Aorta (tissue), 5 donors: Measurements from ENCODE around the gene CCSER1. TPM values are rescaled to one million over a fixed set of nuclear protein-coding genes. Genes with fewer than 3 reads are reported as not detected.
"Not testable (repeated sequence)": the region's sequence is repeated elsewhere in the genome, so short reads cannot be mapped to it uniquely, and the experiment has no call there.

Source experiments
- ATAC-seq: fragments of 200-7000 bp; cut with Tn5 transposase; one replicate; pipeline ENCODE4 v1.9.1; 2022; ENCODE audit warnings: moderate library complexity; ENCODE audit not compliant: low FRiP score
- DNase-seq, 2 donors: peaks; one replicate each; pipeline ENCODE4 v3.0.0-alpha.2; 2020
- H3K27ac ChIP-seq, 2 donors: one replicate each; pipeline ENCODE4 v1.5.1; 2013; ENCODE audit warnings: low read length in 2 of 2, mild to moderate bottlenecking in 2 of 2, moderate library complexity in 2 of 2, control low read depth in 1 of 2, inconsistent platforms in 1 of 2, low read depth in 1 of 2
- H3K27me3 ChIP-seq, 2 donors: one replicate each; pipeline ENCODE4 v1.6.1; 2013; ENCODE audit warnings: control low read depth in 1 of 2, low read length in 1 of 2, mild to moderate bottlenecking in 1 of 2, moderate library complexity in 1 of 2; ENCODE audit not compliant: insufficient read depth in 2 of 2, control insufficient read depth in 1 of 2
- H3K36me3 ChIP-seq, 2 donors: one replicate each; pipeline ENCODE4 v1.6.1; 2013; ENCODE audit warnings: control low read depth in 1 of 2, low read length in 1 of 2, mild to moderate bottlenecking in 1 of 2; ENCODE audit not compliant: insufficient read depth in 2 of 2, control insufficient read depth in 1 of 2
- H3K4me1 ChIP-seq, 2 donors: one replicate each; pipeline ENCODE4 v1.6.1; 2013; ENCODE audit warnings: low read length in 2 of 2, control low read depth in 1 of 2, mild to moderate bottlenecking in 1 of 2, moderate library complexity in 1 of 2; ENCODE audit not compliant: insufficient read depth in 2 of 2, control insufficient read depth in 1 of 2
- H3K4me3 ChIP-seq, 2 donors: one replicate each; pipeline ENCODE4 v1.5.1; 2013; ENCODE audit warnings: low read length in 2 of 2, control low read depth in 1 of 2, mild to moderate bottlenecking in 1 of 2
- H3K9me3 ChIP-seq: one replicate; pipeline ENCODE4 v1.6.1; 2013; ENCODE audit warnings: mild to moderate bottlenecking, low read length; ENCODE audit not compliant: control insufficient read depth
- WGBS, 2 donors: extraction: QIAGEN DNeasy Blood & Tissue Kit; methylation state at CpG; one replicate each; pipeline ENCODE4 v1.1.7; 2013; 5-methylcytosine and 5-hydroxymethylcytosine counted together
- intact Hi-C, 2 donors: fragments of 100-400 bp; cut with DNase I; formaldehyde crosslinking; loops; one replicate each; pipeline versions ENCODE4 v1.14.2 to v1.15.0; 2022
- polyA plus RNA-seq, 2 donors: library from polyadenylated mRNA; stranded (reverse); fragments of 200-250 nt; gene quantifications; one replicate each; pipeline ENCODE4 v1.2.3, GENCODE V29; 2013
- total RNA-seq, 2 donors: library from RNA; stranded (reverse); fragmentation: NEBNext Ultra II Directional; extraction: Animal tissue kit (Norgen Biotek cat#: 25700); gene quantifications; one replicate each; pipeline ENCODE4 v1.2.1, GENCODE V29; 2021
- donor health status: healthy with polysubstance abuse.
- donor health status: Bipolar disorder and iron deficiency.
- donor health status: DM: no; HTN: no; CAD: no.
- donor health status: DM: no; HTN: no; CAD: no.
- donor health status: DM: yes; HTN: yes; CAD: no.

Gene CCSER1
- total and polyA plus RNA-seq, 4 donors: 2.0 to 9.5 (median 9.3) TPM; not detected in 1

DNA sequence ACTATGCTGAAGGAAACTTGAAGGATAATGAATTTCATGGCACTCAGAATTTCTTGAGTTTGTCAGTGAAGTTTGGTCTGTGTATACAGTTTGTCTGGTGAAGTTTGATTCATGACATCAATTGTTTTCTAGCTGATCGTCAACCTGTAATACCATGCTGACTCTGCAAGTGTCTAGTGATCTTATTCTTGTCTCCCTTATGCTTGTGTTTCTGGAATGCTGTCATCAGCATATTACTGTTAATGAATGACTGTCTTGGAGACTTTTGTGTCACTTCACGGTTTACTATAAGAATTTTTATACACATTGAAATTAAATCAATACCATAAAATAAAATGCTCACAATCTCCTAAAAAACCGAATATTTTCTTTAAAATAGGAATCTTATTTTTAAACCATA, 779.0 kb downstream of the CCSER1 start:
- no peaks in the 10 kb centered on the region for H3K4me1 ChIP-seq
- ATAC-seq (no peak), DNase-seq (no peak)
- no peaks in the 10 kb centered on the region for H3K9me3 ChIP-seq
- H3K27ac ChIP-seq: no peak overlapping the region
- WGBS, 2 donors: 37 to 54% methylated on average over 3 of the region's 3 CpGs
- no peak overlapping the region for H3K4me3 ChIP-seq
- no peaks in the 10 kb centered on the region for H3K27me3 ChIP-seq
- no peaks in the 10 kb centered on the region for H3K36me3 ChIP-seq
- intact Hi-C loops: no loop called here

DNA sequence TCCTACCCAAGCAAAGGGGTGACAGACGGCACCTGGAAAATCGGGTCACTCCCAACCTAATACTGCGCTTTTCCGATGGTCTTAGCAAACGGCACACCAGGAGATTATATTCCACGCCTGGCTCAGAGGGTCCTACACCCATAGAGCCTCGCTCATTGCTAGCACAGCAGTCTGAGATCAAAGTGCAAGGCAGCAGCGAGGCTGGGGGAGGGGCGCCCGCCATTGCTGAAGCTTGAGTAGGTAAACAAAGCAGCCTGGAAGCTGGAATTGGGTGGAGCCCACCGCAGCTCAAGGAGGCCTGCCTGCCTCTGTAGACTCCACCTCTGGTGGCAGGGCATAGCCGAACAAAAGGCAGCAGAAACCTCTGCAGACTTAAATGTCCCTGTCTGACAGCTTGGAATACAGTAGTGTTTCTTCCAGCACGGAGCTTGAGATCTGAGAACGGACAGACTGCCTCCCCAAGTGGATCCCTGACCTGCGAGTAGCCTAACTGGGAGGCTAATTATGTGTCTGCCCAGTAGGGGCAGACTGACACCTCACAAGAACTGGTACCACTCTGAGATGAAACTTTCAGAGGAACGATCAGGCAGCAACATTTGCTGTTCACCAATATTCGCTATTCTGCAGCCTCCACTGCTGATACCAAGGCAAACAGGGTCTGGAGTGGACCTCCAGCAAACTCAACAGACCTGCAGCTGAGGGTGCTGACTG, 784.7 kb downstream of the CCSER1 start:
- H3K27ac ChIP-seq, ATAC-seq, H3K9me3 ChIP-seq, H3K4me3 ChIP-seq, H3K36me3 ChIP-seq, H3K4me1 ChIP-seq, DNase-seq, intact Hi-C loops, H3K27me3 ChIP-seq: not testable (repeated sequence)
- 92 to 94% methylated on average over 17 of the region's 17 CpGs for WGBS, 2 donors

DNA sequence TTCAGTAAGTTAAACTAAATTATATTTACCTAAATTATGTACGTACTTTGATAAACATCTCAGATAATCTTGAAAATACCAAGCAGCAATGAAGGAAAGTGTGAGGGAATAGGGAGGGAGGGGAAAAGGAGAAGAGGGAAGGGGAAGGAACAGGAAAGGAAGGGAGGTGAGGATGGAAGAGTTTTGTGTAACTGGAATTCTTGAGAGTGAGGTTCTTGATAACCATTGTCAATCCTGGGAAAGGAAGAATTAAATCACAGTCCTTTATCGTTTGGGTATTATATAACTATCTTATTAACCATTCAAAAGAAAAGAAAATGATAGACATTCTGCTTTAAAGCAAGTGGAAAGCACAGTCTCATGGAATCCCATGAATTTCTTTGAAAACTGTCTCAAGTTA, 795.0 kb downstream of the CCSER1 start:
- Histone ChIP-seq H3K4me3 (no peak overlapping the region), H3K27ac (no peak overlapping the region), H3K36me3 (no peaks in the 10 kb centered on the region), H3K27me3 (no peaks in the 10 kb centered on the region), H3K9me3 (no peaks in the 10 kb centered on the region), H3K4me1 (no peaks in the 10 kb centered on the region)
- no peak for ATAC-seq
- intact Hi-C loops: no loop called here
- no peak for DNase-seq
- WGBS, 2 donors: 82 to 83% methylated on average over 2 of the region's 2 CpGs

DNA sequence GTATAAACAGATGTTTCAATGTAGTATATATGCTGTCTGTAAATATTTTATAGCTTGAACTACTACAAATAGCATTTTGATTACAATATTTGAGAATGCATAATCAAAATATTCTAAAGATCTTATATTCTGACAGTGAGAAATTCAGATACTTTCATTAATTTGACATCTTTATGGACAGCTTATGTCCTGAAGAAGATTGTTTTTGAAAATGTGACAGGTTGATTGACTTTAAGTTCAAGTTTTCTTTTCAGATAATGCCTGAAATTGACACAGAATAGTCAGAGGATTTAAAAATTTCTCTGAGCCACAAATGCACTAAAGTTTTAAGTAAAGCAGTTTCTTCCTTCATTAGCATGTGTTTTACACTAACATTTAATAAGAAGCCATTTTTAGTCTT, 799.8 kb downstream of the CCSER1 start:
- ATAC-seq (no peak), DNase-seq (no peak)
- Histone ChIP-seq H3K27me3 (no peaks in the 10 kb centered on the region), H3K4me1 (no peaks in the 10 kb centered on the region), H3K9me3 (no peaks in the 10 kb centered on the region), H3K27ac (no peak overlapping the region), H3K4me3 (no peak overlapping the region), H3K36me3 (no peaks in the 10 kb centered on the region)
- intact Hi-C loops: no loop called here

DNA sequence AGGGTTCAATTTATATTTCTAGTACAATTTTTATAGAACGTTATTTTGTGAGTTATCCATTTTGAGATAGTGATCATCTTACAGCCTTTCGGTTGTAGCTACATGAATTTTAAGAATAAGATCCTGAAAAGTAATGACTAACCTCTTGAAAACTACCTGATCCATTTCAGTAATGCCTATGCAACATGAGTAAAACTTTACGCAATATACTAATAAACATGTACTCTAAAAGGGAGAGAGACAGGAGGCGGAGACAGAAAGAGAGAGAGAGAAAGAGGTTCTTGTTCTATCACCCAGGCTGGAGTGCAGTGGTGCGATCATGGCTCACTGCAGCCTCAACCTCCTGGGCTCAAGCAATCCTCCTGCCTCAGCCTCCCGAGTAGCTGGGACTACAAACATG, 816.1 kb downstream of the CCSER1 start:
- Histone ChIP-seq H3K9me3 (no peaks in the 10 kb centered on the region), H3K27me3 (no peaks in the 10 kb centered on the region), H3K4me3 (no peak overlapping the region), H3K36me3 (no peaks in the 10 kb centered on the region), H3K27ac (no peak overlapping the region), H3K4me1 (no peaks in the 10 kb centered on the region)
- ATAC-seq (no peak), DNase-seq (no peak)
- WGBS, 2 donors: 93 to 98% methylated on average over 6 of the region's 6 CpGs
- intact Hi-C loops: no loop called here

DNA sequence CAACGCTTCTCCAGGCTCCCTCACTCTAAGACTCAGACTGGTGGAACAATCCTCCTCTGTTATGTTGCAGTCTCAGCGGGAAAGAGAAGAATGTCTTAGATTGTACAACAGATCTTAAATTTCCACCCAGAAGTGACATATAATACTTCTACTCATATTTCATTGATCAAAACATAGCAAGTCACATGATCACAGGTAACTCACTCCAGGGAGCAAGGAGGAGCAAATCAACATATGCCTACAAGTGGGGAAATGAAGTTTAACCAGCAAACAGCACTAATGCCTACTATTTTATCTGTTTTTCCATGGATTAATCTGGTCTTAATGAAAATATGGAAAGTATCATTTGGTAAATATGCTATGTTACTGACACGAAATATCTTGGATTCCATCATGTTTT, 819.8 kb downstream of the CCSER1 start:
- DNase-seq (no peak), ATAC-seq (no peak)
- H3K9me3 ChIP-seq: no peaks in the 10 kb centered on the region
- peaks cover 0 to 3% of the 10 kb centered on the region in 2 donors for H3K4me1 ChIP-seq
- 77 to 80% methylated on average over 3 of the region's 3 CpGs for WGBS, 2 donors
- no peak overlapping the region for H3K27ac ChIP-seq
- intact Hi-C loops: no loop called here
- H3K4me3 ChIP-seq: no peak overlapping the region
- H3K27me3 ChIP-seq: no peaks in the 10 kb centered on the region
- no peaks in the 10 kb centered on the region for H3K36me3 ChIP-seq

DNA sequence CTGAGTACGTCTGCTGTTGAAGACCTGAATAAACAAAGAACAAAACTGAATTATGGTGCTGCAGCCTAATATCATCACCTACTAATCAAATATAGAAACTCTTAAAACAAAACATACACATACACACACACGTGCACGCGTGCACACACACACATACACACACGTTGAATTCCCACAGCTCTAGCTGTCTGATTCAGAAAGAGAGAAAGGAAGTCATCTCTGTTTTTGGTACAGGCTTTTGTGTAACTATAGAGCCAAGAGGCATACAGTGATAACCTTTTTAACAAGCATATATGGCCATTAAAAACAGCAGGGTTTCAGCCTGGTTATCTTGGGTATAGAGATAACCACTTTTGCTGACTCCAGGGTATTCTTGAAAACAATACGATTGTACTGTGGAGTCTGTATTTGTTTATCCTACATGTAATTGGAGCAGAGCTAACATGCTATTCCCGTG, 823.2 kb downstream of the CCSER1 start:
- Histone ChIP-seq H3K27ac (no peak overlapping the region), H3K27me3 (no peaks in the 10 kb centered on the region), H3K4me3 (no peak overlapping the region), H3K9me3 (no peaks in the 10 kb centered on the region), H3K36me3 (no peaks in the 10 kb centered on the region), H3K4me1 (peaks cover 0 to 3% of the 10 kb centered on the region in 2 donors)
- DNase-seq (no peak), ATAC-seq (no peak)
- intact Hi-C loops: no loop called here
- WGBS, 2 donors: 14 to 16% methylated on average over 7 of the region's 7 CpGs

DNA sequence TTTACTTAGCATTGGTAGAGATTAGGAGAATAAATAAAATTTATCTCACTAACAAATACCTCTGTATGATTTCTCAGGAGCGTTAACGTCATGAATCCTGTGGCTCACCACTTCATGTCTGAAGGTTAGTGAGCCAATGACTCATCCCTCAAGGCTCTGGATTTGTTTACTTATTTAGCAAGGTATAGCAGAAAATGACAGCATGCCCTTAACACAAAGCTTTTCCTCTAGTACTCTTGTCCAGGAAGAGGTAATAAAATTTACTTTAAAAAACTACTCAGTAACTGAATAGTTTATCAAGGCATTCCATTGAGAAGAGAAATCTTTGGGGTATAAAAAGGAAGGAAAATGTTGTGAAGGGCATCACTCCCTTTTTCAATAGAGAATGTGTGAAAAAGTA, 823.8 kb downstream of the CCSER1 start:
- H3K27ac ChIP-seq: no peak overlapping the region
- ATAC-seq (no peak), DNase-seq (no peak)
- H3K4me1 ChIP-seq: peaks cover 0 to 3% of the 10 kb centered on the region in 2 donors
- no peak overlapping the region for H3K4me3 ChIP-seq
- intact Hi-C loops: no loop called here
- no peaks in the 10 kb centered on the region for H3K9me3 ChIP-seq
- H3K27me3 ChIP-seq: no peaks in the 10 kb centered on the region
- WGBS, 2 donors: 40% methylated on average over 2 of the region's 2 CpGs
- H3K36me3 ChIP-seq: no peaks in the 10 kb centered on the region

DNA sequence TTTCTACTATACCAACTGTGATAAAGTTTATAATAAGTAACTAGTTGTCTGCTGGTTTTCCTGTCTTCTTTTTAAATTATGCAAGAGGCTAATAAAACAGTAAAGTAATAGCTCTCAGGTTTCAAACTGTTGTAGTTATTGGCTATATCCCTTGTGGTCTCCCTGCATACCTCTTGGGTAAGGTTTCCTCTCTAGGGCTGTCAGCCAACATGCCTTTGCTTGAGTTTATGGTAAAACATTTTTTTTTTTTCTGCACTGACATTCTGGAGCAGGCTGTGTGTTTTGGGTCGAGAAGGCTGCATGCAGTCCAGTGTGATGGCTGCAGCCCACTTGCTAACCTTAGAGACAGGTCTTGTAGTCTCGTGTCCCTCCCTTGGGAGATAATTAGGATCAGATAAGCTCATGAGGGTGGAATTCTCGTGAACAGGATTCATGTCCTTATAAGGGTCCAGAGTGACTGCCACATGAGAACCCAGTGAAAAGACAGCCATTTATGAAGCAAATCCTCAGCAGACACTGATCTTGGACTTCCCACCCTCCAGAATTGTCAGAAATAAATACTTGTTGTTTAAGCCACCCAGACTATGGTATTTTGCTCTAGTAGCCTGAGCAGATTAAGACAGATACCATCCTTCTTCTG, 831.2 kb downstream of the CCSER1 start:
- H3K36me3 ChIP-seq: no peaks in the 10 kb centered on the region
- DNase-seq (no peak), ATAC-seq (no peak)
- no peaks in the 10 kb centered on the region for H3K4me1 ChIP-seq
- no peak overlapping the region for H3K27ac ChIP-seq
- H3K4me3 ChIP-seq: no peak overlapping the region
- no peaks in the 10 kb centered on the region for H3K27me3 ChIP-seq
- intact Hi-C loops: no loop called here
- peaks cover 1% of the 10 kb centered on the region for H3K9me3 ChIP-seq
- WGBS, 2 donors: 19 to 20% methylated on average over 3 of the region's 3 CpGs
